Thoracic aorta (tissue), 2 donors: ENCODE data around the gene AQP1. TPM values are rescaled to one million over a fixed set of nuclear protein-coding genes. Genes with fewer than 3 reads are reported as not detected.
A peak's percentile ranks its signal among the peaks of the same experiment; 100 is the strongest.

ENCODE experiments used
- ATAC-seq: fragments of 150-250 bp; one replicate; pipeline ENCODE4 v1.8.0; 2017; ENCODE audit warnings: low read depth; ENCODE audit not compliant: insufficient number of reproducible peaks, low FRiP score
- DNase-seq: peaks from one replicate; pipeline ENCODE4 v3.0.0-alpha.2; 2020; ENCODE audit warnings: low spot score
- H3K27ac ChIP-seq, 2 donors: fragments of 200-600 bp; sonication (generic); 1 replicate in 1 of 2; 2 replicates in 1 of 2; pipeline ENCODE4 v1.5.1; 2016; ENCODE audit warnings: mild to moderate bottlenecking in 2 of 2, moderate library complexity in 2 of 2
- H3K27me3 ChIP-seq: fragments of 200-600 bp; sonication (generic); replicated peaks from 2 replicates; pipeline ENCODE4 v1.6.0; 2016; ENCODE audit warnings: mild to moderate bottlenecking; ENCODE audit not compliant: insufficient read depth
- H3K36me3 ChIP-seq: fragments of 200-600 bp; sonication (generic); one replicate; pipeline ENCODE4 v1.5.1; 2016
- H3K4me1 ChIP-seq, 2 donors: fragments of 200-600 bp; sonication (generic); 1 replicate in 1 of 2; 2 replicates in 1 of 2; pipeline versions ENCODE4 v1.5.1 to v1.6.0; 2016; ENCODE audit warnings: low read depth in 2 of 2, mild to moderate bottlenecking in 1 of 2; ENCODE audit not compliant: control insufficient read depth in 1 of 2
- H3K4me3 ChIP-seq: fragments of 200-600 bp; sonication (generic); 2 replicates; pipeline ENCODE4 v1.5.1; 2016; ENCODE audit warnings: mild to moderate bottlenecking
- H3K9me3 ChIP-seq: fragments of 200-600 bp; sonication (generic); 2 replicates; pipeline ENCODE4 v1.5.1; 2016
- CTCF ChIP-seq: fragments of 200-600 bp; sonication (generic); IDR thresholded peaks from one replicate; pipeline ENCODE4 v1.5.1; 2019; ENCODE audit warnings: antibody characterized with exemption
- total RNA-seq, 2 donors: library from RNA; depleted of rRNA; stranded (reverse); fragments of >200 nt; gene quantifications; one replicate each; pipeline versions ENCODE4 v1.1.0 to v1.2.3, GENCODE V29; 2016

Gene AQP1
- total RNA-seq, 2 donors from 2014 or later, result 1,262 to 1,768 TPM

GRCh38 chr7:30905078-30906012, 6.3 kb upstream of the AQP1 start:
- no peak for ATAC-seq

GRCh38 chr7:30906014-30906413, 5.6 kb upstream of the AQP1 start:
- ATAC-seq (no peak), DNase-seq (no peak)
- H3K36me3 ChIP-seq, result no peaks in the 10 kb centered on the region
- H3K9me3 ChIP-seq, result no peaks in the 10 kb centered on the region
- H3K27me3 ChIP-seq, result no peaks in the 10 kb centered on the region
- H3K4me1 ChIP-seq, result peaks cover 33 to 66% of the 10 kb centered on the region in 2 donors
- TF ChIP-seq CTCF, result no peak
- no peak overlapping the region for H3K4me3 ChIP-seq
- H3K27ac ChIP-seq, result peak overlapping the region; percentile 90 to 98

More at GRCh38 chr7:30905078-30906012, 6.3 kb upstream of the AQP1 start:
- no peak for DNase-seq
- no peak for TF ChIP-seq CTCF
- H3K27me3 ChIP-seq, result no peaks in the 10 kb centered on the region
- no peaks in the 10 kb centered on the region for H3K36me3 ChIP-seq
- H3K9me3 ChIP-seq, result no peaks in the 10 kb centered on the region
- H3K27ac ChIP-seq, result peak overlapping the region; percentile 90 to 98
- no peak overlapping the region for H3K4me3 ChIP-seq
- peaks cover 28 to 66% of the 10 kb centered on the region in 2 donors for H3K4me1 ChIP-seq

- Histone ChIP-seq H3K27me3 (no peaks in the 10 kb centered on the region), H3K4me3 (no peak overlapping the region), H3K9me3 (no peaks in the 10 kb centered on the region), H3K27ac (peak overlapping the region; percentile 90 to 98), H3K36me3 (no peaks in the 10 kb centered on the region), H3K4me1 (peaks cover 34 to 63% of the 10 kb centered on the region in 2 donors)
- ATAC-seq (peak; percentile 23), DNase-seq (no peak)
- no peak for TF ChIP-seq CTCF
These were observed 5.0 kb upstream of the AQP1 start for GRCh38 chr7:30906515-30907240.

- DNase-seq, result no peak
- Histone ChIP-seq H3K4me3 (no peak overlapping the region), H3K4me1 (peaks cover 34 to 63% of the 10 kb centered on the region in 2 donors), H3K27me3 (no peaks in the 10 kb centered on the region), H3K9me3 (no peaks in the 10 kb centered on the region), H3K36me3 (no peaks in the 10 kb centered on the region), H3K27ac (peak overlapping the region; percentile 90 to 98)
- no peak for ATAC-seq
- TF ChIP-seq CTCF, result no peak
These were observed 4.0 kb upstream of the AQP1 start for GRCh38 chr7:30907527-30908267.
